ENCODE measurements around the gene MPPED1.

The MPPED1 gene

GRCh38 chr22:43504068-43504467, 92.3 kb downstream of the MPPED1 start:
- DNase-seq, result no peak

- DNase-seq, result no peak
Observed at GRCh38 chr22:43504666-43505261, 93.0 kb downstream of the MPPED1 start.

GRCh38 chr22:43505423-43505822, 93.6 kb downstream of the MPPED1 start:
- no peak for DNase-seq

- DNase-seq, result no peak
Observed at GRCh38 chr22:43505896-43506295, 94.1 kb downstream of the MPPED1 start.

- DNase-seq, result no peak
Observed at GRCh38 chr22:43506487-43506886, 94.7 kb downstream of the MPPED1 start.

GRCh38 chr22:43507235-43507634, 95.4 kb downstream of the MPPED1 start:
- DNase-seq, result no peak

- DNase-seq, result no peak
Observed at GRCh38 chr22:43508489-43508888, 96.7 kb downstream of the MPPED1 start.

GRCh38 chr22:43509337-43509736, 97.5 kb downstream of the MPPED1 start:
- DNase-seq, result no peak

- DNase-seq, result no peak
Observed at GRCh38 chr22:43510281-43511070, 98.7 kb downstream of the MPPED1 start.

- DNase-seq, result no peak
Observed at GRCh38 chr22:43511276-43511910, 99.6 kb downstream of the MPPED1 start.

- no peak for DNase-seq
Observed at GRCh38 chr22:43512279-43512678, 100.5 kb downstream of the MPPED1 start.

- DNase-seq, result no peak
Observed at GRCh38 chr22:43514476-43515157, 102.8 kb downstream of the MPPED1 start.

GRCh38 chr22:43515411-43515810, 103.6 kb downstream of the MPPED1 start:
- no peak for DNase-seq

- DNase-seq, result peak; percentile 49
Observed at GRCh38 chr22:43515902-43516301, 104.1 kb downstream of the MPPED1 start.

GRCh38 chr22:43516386-43516785, 104.6 kb downstream of the MPPED1 start:
- no peak for DNase-seq

- no peak for DNase-seq
Observed at GRCh38 chr22:43516996-43517635, 105.3 kb downstream of the MPPED1 start.

- DNase-seq, result no peak
Observed at GRCh38 chr22:43520632-43521039, 108.8 kb downstream of the MPPED1 start.

GRCh38 chr22:43521716-43522115, 109.9 kb downstream of the MPPED1 start:
- DNase-seq, result no peak

GRCh38 chr22:43526117-43526655, 114.4 kb downstream of the MPPED1 start:
- DNase-seq, result no peak

GRCh38 chr22:43526946-43527345, 115.1 kb downstream of the MPPED1 start:
- DNase-seq, result no peak

- DNase-seq, result peak; percentile 32
Observed at GRCh38 chr22:43528601-43529360, 117.0 kb downstream of the MPPED1 start.

- no peak for DNase-seq
Observed at GRCh38 chr22:43529461-43529860, 117.6 kb downstream of the MPPED1 start.
